Muscle of arm (tissue), 14 donors: ENCODE data around the gene LRRC71. TPM values are rescaled to one million over a fixed set of nuclear protein-coding genes. Genes with fewer than 3 reads are reported as not detected.

Source experiments
- DNase-seq: peaks from one replicate; pipeline ENCODE4 v3.0.0-alpha.2; 2013
- long read RNA-seq, 11 donors: transcript quantifications; one replicate each; lab custom pipeline, GENCODE V29; 2026
- polyA plus RNA-seq, 12 donors: library from polyadenylated mRNA; unstranded; fragments of 120-200 nt; gene quantifications; one replicate each; pipeline ENCODE4 v1.2.1, GENCODE V29; 2013; ENCODE audit not compliant: insufficient read length in 12 of 12

Gene LRRC71
- polyA plus RNA-seq = 1 to 10 TPM in 3 of 12 donors, under 1 TPM in 7, not detected in 2; 0.38 to 1.9 (median 0.83) TPM
- long read RNA-seq, donor 1 = 0 reads
- long read RNA-seq, donor 2 = 0 reads
- long read RNA-seq, donor 3 = 0 reads
- long read RNA-seq, donor 4 = 0 reads
- long read RNA-seq, donor 5 = 0 reads
- long read RNA-seq, donor 6, partial matches to known transcripts = 19 of 19 reads
- long read RNA-seq, donor 6, other reads (novel, unspliced or antisense) = 0 of 19 reads
- long read RNA-seq, donor 7 = 0 reads
- long read RNA-seq, donor 8, partial matches to known transcripts = 9 of 9 reads
- long read RNA-seq, donor 8, other reads (novel, unspliced or antisense) = 0 of 9 reads
- long read RNA-seq, donor 9 = 0 reads
- long read RNA-seq, donor 10 = 0 reads
- long read RNA-seq, donor 11 = 0 reads

GRCh38 chr1:156920233-156921052 lies at the start of gene LRRC71:
TSS of gene LRRC71 (plus strand) at chr1:156920632. CDS start at chr1:156920804, 172 bp downstream.
- DNase-seq = peak; percentile 79

DNA sequence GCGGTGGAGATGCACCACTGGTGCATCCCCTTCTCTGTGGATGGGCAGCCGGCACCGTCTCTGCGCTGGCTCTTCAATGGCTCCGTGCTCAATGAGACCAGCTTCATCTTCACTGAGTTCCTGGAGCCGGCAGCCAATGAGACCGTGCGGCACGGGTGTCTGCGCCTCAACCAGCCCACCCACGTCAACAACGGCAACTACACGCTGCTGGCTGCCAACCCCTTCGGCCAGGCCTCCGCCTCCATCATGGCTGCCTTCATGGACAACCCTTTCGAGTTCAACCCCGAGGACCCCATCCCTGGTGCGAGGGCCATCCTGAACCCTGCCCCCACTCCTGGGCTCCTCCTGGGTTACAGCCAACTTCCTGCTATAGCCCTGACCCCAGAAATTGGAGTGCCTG lies 46.8 kb upstream of the LRRC71 start:
- no peak for DNase-seq

- DNase-seq = no peak
Observed at GRCh38 chr1:156874142-156874541, 46.3 kb upstream of the LRRC71 start.

GRCh38 chr1:156874572-156875340 lies 45.7 kb upstream of the LRRC71 start:
- no peak for DNase-seq

DNA sequence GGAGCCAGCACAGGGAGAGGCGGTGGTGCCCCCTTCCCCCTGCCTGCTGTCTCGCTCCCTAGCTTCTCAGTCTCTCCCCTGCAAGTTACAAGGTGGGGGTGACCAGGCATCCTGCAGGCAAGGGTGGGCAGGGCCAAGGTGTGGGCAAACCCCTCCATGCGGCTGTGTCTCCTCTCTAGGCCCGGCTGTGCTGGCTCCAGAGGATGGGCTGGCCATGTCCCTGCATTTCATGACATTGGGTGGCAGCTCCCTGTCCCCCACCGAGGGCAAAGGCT lies 45.2 kb upstream of the LRRC71 start:
- DNase-seq = no peak

DNA sequence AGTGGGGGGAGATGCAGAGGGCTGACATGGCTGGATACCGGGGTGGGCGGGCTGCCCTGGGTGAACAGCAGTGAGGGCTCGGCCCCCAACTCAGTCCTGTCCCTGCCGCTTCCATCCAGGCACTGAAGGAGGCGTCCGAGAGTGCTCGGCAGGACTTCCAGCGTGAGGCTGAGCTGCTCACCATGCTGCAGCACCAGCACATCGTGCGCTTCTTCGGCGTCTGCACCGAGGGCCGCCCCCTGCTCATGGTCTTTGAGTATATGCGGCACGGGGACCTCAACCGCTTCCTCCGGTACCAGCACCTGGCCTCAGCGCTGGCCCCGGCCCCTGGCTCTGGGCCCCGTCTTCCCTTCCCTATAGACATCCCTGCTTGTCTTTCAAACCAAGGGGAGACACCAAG lies 44.2 kb upstream of the LRRC71 start:
- no peak for DNase-seq

DNA sequence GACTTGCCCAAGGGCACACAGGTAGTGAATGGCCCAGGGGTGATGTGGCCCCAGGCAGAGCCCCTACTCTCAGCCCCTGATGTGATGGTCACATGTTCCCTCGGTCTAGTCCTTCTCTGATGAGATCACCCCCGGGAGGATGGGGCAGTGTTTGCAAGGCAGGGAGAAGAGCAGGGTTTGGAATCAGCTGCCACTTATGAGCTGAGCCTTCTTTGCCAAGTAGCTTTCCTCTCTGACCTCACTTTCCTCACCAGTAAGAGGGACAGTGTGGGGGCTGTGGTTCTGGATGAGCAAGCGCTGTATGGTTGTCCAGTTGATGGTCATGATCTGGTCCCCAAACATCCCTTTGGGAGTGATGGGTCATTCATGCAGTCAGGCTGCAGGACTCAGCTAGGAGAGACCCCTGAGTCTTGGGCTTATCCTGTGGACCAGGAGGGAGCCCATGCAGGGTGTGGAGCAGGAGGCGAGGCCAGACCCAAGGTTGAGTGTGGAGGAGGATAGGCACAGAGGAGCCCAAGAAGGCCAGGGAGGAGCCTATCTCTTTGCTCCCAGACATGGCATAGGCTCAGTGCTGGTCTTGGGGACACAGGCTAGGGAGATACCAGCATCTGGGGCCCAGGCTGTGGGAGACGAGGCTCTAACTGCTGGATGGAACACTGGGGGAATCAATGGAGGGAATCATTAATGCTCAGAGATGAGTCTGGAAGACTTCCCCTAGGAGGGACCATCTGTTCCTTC lies 42.8 kb upstream of the LRRC71 start:
- DNase-seq = no peak

DNA sequence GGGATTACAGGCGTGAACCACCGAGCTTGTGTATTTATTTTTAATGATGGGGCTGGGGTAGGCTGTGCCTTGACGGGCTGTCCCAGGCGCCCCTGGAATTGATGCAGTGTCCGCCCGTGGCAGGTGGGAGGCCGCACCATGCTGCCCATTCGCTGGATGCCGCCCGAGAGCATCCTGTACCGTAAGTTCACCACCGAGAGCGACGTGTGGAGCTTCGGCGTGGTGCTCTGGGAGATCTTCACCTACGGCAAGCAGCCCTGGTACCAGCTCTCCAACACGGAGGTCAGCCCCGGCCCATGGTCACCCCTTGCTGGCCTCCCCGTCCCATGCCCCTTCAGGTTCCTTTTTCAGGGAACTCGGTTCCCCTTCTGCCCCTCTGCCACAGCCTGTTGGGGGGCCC lies 40.6 kb upstream of the LRRC71 start:
- DNase-seq = no peak

DNA sequence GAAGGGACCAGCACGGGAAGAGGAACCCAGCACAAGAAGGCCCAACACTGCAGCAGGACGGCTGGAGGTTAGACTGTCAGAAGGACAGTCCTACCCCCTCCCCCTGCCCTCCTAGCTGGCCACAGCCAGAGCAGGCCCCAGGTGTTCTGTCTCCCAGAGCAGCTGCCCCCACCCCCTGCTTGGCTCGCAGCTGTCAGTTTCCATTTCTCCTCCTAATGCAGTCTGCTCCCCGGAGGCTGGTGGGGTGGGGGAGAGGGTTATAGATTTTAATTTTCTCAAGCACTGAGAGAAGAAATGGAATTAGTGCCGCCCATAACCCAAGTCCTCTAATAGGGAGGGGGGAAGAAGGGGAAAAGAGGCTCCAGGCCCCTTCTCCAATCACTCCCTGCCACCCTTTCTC lies 40.0 kb upstream of the LRRC71 start:
- DNase-seq = no peak

- DNase-seq = no peak
Observed at GRCh38 chr1:156881101-156881500, 39.3 kb upstream of the LRRC71 start.

- DNase-seq = no peak
Observed at GRCh38 chr1:156881663-156882062, 38.8 kb upstream of the LRRC71 start.

DNA sequence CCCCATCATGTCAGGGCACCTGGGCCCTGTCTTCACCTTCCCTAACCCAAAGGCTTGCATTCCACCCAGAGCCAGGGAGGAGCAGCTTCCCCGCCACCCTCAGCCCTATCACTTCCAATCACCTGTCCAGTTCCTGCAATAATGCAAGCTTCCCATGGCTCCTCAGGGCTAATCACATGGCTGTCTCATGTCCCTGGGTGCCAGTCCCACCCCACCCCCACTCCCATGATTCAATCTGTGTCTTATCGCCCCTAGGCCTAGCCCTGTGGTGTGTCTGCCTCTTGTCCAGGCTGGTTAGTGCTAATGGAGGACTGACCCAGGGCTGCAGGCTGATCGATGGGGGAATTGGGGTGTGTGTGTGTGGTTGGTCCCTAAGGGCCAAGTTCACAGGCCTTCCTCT lies 37.9 kb upstream of the LRRC71 start:
- no peak for DNase-seq

- no peak for DNase-seq
Observed at GRCh38 chr1:156883919-156884318, 36.5 kb upstream of the LRRC71 start.

DNA sequence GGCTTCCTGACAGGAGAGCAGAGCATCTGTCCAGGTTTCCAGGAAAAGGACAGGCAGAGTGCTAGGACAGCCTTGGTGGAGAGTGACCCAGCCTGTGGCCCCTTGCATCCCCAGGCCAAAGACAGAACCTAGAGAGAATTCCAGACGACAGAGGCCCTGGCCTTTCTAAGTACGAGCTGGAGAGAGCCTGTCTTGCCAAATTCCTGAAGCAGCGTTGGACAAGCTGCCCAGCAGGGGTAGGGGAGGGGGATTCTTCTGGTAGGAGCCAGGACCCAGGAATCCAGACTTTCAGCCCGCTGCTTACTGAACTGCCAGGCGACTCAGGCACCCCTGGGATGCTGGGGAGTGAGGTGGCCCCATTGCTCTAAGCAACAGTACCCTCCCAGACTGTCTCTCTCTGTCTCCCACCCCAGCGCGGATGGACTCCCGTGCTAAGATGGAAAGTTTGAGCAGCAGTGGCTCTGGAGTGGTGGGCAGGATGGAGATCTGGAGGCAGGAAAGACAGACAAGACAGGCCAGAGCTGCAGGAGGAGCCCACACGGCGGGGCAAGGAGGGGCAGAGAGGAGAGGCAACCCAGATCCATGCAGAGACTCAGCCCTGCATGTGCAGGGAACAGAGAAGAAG lies 35.8 kb upstream of the LRRC71 start:
- DNase-seq = no peak

DNA sequence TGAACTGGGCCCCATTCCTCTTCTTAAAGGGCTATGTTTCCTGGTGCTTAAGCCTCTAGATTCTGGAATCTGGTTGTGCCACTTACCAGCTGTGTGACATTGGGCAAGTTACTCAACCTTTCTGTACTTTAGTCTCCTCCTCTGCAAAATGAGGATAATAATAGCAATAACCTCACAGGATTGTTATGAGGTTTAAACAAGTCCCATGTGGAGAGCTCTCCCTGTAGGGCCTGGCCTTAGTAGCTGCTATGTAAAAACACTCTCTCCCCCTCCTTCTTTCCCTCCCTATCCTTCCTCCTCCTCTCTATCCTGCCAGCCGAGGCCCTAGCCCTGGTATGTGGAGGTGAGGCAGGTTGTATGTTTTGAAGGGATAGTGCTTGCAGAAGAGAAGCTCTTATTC lies 35.1 kb upstream of the LRRC71 start:
- no peak for DNase-seq

GRCh38 chr1:156885880-156886355 lies 34.5 kb upstream of the LRRC71 start:
- no peak for DNase-seq

- DNase-seq = no peak
Observed at GRCh38 chr1:156886583-156887281, 33.7 kb upstream of the LRRC71 start.

DNA sequence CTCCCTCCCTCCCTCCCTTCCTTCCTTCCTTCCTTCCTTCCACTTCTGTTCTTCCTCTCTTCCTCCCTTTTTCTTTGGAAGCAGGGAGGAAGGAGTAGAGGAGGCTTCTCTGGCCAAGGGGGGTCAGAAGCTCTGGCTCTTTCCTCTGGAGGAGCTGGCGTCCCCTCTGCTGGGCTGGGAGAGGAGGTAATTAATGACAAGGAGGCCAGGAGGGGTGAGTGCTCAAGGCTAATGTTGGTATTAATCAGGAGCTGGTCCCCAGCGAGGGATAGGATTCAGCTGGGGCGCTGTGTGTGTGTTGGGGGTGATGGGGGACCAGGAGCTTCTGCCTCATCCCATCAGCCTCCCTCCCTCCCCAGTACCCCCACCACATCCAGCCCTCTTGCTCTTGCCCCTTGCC lies 33.1 kb upstream of the LRRC71 start:
- no peak for DNase-seq

GRCh38 chr1:156887734-156888133 lies 32.7 kb upstream of the LRRC71 start:
- DNase-seq = no peak

- DNase-seq = peak; percentile 88
Observed at GRCh38 chr1:156889802-156890580, 30.4 kb upstream of the LRRC71 start.
